VCaP (cell line): Measurements from ENCODE around the gene DCAKD.

Source experiments
- H3K27ac ChIP-seq: fragments of 450-650 bp; 2 replicates; pipeline ENCODE4 v1.5.1; 2017
- TF ChIP-seq, protein P1 (sequence below): fragments of 450-650 bp; conservative IDR thresholded peaks from 2 replicates; pipeline ENCODE4 v1.5.1; 2017; ENCODE audit warnings: mild to moderate bottlenecking, moderate library complexity

Gene DCAKD, protein sequence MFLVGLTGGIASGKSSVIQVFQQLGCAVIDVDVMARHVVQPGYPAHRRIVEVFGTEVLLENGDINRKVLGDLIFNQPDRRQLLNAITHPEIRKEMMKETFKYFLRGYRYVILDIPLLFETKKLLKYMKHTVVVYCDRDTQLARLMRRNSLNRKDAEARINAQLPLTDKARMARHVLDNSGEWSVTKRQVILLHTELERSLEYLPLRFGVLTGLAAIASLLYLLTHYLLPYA

DNA sequence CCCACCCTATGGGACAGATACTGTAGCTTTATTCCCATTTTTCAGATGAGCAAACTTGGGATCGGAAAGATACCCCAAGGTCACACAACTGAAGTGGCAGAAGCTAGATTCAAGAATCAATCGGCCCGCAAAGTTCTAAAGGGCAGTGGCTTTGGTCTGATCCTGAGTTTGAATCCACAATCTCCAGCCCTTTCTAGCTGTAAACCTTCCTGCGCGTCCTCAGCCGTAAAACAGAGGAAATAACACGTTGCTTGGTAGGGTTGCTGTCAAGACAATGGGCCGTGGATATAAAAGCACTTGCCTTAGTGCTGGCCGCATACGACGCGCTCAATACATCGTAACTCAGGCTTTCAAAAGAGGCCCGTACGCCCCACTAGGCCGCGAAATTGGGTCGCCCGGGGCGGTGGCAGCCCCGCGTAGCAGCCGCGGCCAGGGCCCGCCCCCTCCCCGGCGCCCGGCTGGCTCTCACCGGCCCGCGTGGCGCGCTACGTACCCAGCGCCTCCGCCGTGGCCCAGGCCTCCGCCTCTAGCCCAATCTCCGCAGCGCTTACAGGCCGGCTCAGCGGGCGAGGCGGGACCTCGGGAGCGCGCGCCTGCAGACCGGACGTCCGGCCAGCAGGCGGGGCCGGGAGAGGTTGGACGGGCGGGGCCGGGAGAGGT is at the start of gene DCAKD:
Gene DCAKD, minus strand, starts transcription at position 573 of the 660 bp plus-strand sequence. CDS start 16,747 bp downstream, outside the sequence.
- TF ChIP-seq, protein P1, sequence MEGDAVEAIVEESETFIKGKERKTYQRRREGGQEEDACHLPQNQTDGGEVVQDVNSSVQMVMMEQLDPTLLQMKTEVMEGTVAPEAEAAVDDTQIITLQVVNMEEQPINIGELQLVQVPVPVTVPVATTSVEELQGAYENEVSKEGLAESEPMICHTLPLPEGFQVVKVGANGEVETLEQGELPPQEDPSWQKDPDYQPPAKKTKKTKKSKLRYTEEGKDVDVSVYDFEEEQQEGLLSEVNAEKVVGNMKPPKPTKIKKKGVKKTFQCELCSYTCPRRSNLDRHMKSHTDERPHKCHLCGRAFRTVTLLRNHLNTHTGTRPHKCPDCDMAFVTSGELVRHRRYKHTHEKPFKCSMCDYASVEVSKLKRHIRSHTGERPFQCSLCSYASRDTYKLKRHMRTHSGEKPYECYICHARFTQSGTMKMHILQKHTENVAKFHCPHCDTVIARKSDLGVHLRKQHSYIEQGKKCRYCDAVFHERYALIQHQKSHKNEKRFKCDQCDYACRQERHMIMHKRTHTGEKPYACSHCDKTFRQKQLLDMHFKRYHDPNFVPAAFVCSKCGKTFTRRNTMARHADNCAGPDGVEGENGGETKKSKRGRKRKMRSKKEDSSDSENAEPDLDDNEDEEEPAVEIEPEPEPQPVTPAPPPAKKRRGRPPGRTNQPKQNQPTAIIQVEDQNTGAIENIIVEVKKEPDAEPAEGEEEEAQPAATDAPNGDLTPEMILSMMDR = no peak
- H3K27ac ChIP-seq = peak within 1 kb of the TSS; percentile 99

DNA sequence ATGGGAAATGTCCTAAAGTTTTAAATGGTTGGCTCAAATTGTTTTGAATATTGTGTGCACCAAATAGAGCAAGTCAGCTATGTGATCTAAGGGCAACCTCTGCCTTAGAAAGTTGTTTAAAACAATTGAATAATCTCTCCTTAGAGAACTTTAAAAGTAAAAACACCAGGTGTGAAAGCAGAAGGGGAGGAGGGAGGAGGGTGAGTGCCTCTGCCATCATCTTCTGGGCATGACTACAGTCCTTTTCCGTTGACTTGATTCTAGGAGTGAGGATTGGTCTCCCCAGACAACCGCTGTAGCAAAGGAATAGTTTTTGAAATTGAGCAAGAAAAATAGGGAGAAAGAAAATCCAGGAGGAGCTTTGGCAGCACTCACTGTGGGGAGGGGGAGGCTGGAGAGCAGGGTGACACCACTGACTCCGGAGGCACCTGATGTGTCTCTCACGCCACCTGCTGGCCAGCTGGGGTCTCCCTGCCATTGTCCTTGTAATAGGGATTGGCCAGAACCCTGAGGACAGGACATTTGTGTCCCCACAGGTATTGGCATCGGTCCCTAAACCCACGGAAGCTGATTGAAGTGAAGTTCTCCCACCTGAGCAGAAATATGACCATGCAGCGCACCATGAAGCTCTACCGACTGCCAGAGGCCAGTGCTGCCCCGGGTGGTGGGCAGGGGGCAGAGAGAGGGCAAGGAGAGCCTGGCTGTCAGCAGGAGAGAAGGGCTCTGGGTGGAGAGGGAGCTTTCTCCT is 47.6 kb upstream of the DCAKD start:
- H3K27ac ChIP-seq = 0 out of 2 replicates have a peak overlapping the region, but pooled peaks have one; percentile 5

DNA sequence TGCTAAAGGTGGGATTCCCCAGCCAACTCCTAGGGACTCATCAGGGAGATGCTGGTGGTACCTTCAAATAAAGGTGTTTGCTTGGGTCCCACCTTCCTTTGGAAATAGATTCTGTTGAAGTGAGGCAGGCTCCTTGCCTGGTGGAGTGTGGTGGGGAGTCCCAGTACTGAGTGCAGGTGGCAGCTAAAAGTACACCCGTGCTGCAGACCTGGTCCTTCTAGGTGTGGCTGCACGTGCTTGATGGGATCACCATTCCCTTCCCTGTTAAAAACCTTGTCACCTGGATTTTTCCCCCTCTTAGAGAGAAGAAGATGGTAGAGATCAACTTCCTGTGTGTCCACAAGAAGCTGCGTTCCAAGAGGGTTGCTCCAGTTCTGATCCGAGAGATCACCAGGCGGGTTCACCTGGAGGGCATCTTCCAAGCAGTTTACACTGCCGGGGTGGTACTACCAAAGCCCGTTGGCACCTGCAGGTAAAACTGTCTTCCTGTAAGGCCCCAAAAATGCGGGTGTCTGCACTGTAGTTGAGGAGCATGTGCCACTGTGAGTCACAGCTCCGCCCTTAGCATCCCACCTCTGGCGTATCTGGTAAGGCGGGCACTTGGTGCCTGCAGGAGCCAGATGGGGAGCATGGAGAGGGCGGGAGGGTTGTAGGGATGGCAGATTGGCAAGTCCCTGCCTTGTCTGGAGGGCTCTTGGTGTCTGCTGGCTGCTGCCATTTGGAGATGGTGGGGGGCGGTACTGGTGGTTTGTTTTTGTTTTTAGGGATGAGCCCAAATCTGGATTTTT is 46.8 kb upstream of the DCAKD start:
- TF ChIP-seq, protein P1 = no peak
- 0 out of 2 replicates have a peak overlapping the region, but pooled peaks have one; percentile 5 for H3K27ac ChIP-seq

More for the DNA sequence above, 47.6 kb upstream of the DCAKD start:
- TF ChIP-seq, protein P1 = peak; percentile 98

DNA sequence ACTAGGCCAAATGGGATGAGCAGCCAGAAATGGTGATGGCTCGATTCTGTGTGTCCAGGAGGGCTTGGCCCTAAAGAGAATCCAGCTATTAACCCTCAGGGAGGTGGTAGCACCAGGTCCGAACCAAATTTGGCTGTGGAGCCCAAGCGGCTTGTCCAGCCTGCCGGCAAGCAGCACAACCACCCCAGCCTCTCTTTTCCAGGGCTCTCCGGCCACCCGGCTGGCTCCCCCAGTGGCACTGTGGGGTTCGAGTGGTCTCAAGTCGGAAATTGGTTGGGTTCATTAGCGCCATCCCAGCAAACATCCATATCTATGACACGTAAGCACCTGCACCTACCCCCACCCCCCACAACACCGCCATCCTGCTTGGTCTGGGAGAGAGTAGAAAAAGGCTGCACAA is 45.5 kb upstream of the DCAKD start:
- H3K27ac ChIP-seq = no peak overlapping the region
- TF ChIP-seq, protein P1 = no peak

DNA sequence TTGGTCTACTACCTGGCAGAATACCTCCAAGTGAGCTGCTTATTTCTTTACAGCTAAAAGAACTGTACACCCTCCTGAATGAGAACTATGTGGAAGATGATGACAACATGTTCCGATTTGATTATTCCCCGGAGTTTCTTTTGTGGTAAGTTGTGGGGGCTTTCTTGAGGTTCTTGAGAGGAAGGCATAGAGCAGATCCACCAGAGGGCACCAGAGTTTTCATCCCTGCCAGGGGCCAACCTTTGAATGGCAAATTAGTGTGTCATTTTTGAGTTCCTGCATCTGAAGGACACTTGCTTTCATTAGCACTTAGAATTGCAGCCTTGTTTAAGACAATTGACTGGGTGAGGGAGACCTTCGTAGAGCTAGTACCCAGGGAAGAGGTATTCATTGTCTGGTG is 44.7 kb upstream of the DCAKD start:
- H3K27ac ChIP-seq = no peak overlapping the region
- TF ChIP-seq, protein P1 = peak; percentile 80

DNA sequence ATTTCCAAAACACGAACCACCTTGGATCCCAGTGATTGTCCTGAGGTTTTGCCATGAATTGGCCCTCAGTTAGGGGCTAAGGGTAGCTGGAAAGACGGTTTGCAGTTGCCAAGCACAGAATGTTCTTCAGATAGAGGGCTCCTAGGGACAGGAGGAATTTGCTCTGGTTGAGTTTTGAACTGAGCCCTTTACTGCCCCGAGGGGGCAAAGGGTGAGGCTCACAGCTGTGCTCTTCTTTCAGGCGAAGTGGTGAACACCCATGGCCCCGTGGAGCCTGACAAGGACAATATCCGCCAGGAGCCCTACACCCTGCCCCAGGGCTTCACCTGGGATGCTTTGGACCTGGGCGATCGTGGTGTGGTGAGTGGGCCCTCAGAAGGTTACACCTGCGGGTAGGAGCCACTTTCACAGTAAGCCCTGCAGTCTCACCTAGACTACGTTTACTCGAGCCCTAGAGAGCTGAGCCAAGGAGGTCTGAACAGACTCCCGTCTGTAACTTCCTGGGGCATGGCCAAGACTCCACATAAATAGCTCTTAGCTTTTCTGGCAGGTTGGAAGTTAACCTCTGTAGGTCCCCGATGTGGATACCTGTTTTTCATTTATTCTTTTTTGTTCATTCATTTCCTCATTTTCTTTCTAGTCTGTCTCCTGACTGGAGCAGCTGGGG is 42.1 kb upstream of the DCAKD start:
- TF ChIP-seq, protein P1 = no peak
- peak overlapping the region; percentile 32; the same call in 1 of the 2 replicates for H3K27ac ChIP-seq
